OCI-LY7 (cell line): Measurements from ENCODE around the gene NOVA1.

ENCODE experiments used
- EZH2phosphoT487 ChIP-seq: fragments of 200-600 bp; sonication (generic); IDR thresholded peaks from 2 replicates; pipeline ENCODE4 v1.6.1; 2018; ENCODE audit warnings: low read depth, borderline replicate concordance, mild to moderate bottlenecking, mixed run types, antibody characterized with exemption, low read length, moderate library complexity, mixed read lengths
- TF ChIP-seq, protein P1 (sequence below): fragments of 200-600 bp; sonication (generic); conservative IDR thresholded peaks from 2 replicates; pipeline ENCODE4 v1.5.1; 2014; ENCODE audit warnings: mild to moderate bottlenecking, antibody characterized with exemption, low read length, moderate library complexity, mixed read lengths

GRCh38 chr14:26478967-26479366, 118.9 kb downstream of the NOVA1 start:
- TF ChIP-seq, protein P1, sequence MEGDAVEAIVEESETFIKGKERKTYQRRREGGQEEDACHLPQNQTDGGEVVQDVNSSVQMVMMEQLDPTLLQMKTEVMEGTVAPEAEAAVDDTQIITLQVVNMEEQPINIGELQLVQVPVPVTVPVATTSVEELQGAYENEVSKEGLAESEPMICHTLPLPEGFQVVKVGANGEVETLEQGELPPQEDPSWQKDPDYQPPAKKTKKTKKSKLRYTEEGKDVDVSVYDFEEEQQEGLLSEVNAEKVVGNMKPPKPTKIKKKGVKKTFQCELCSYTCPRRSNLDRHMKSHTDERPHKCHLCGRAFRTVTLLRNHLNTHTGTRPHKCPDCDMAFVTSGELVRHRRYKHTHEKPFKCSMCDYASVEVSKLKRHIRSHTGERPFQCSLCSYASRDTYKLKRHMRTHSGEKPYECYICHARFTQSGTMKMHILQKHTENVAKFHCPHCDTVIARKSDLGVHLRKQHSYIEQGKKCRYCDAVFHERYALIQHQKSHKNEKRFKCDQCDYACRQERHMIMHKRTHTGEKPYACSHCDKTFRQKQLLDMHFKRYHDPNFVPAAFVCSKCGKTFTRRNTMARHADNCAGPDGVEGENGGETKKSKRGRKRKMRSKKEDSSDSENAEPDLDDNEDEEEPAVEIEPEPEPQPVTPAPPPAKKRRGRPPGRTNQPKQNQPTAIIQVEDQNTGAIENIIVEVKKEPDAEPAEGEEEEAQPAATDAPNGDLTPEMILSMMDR = no peak
- no peak for TF ChIP-seq EZH2phosphoT487
